Stimulated activated CD4-positive, alpha-beta T cell treated with anti-CD3 and anti-CD28 coated beads, Interleukin-1b, Interleukin-23, amount 100 ng/mL, for 48 hours (primary cell): ENCODE measurements around the gene DDX17.
A peak's percentile ranks its signal among the peaks of the same experiment; 100 is the strongest.

ENCODE experiments used
- DNase-seq: peaks from one replicate; pipeline ENCODE4 v3.0.0-alpha.2; 2020

DDX17 gene

DNA sequence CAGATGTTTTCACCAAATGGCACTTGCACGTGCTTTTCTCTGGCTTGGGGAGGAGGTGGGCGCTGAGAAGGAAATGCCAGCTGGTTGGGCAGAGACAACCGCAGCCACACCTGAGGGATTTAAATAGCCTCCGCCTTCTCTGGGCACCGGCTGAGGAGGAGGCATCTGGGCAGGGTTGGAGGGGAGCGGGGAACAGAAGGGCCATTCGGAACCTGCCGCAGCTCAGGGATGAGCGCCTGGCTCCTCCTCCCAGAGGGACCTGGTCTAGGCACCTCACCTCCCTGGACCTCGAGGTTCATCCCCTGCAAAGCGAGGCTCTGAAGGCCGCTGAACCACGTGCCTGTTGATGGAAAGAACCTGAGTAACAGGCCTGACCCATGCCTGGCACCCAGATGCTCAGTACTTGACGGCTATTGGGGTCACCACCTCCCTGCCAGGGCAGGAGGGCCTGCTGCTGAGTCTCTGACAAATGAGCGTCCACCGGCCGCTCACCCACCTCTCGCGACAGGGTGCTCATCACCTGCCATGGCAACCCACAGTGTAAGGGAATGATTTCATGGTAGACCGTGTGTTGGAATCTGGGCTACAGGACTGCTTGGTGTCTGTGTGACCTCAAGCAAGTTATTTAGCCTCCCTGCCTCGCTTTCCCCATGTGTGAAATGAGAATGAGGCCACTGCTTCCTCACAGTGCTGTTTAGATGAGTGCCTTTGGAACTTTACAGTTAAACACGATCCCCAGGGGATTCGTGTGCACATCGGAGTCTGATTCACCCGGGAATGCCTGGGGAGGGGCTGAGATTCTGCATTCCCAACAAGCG is 40.2 kb downstream of the DDX17 start:
- no peak for DNase-seq

DNA sequence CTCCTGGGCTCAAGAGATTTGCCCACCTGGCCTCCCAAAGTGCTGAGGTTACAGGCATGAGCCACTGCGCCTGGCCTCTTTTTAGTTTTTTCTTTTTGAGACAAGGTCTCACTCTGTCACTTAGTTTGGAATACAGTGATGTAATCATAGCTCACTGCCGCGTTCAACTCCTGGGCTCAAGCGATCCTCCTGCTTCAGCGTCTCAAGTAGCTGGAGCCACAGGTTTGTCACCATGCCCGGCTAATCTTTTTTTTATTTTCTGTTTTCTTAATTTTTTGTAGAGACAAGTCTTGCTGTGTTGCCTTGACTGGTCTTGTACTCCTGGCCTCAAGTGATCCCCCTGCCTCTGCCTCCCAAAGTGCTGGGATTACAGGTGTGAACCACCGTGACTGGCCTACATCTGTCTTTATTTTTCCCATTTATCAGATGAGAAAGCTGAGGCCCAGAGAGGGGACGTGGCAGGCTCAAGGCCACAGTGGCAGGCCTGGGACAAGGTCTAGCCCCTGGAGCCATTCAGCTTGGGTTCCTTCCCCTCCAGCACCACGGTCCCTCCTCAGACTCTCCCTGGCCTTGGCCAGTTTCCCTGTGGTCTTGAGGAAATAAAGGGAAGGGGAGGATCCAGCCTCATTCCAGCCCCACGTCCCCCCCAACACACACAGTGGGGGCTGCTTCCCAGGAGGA is 41.0 kb downstream of the DDX17 start:
- no peak for DNase-seq

DNA sequence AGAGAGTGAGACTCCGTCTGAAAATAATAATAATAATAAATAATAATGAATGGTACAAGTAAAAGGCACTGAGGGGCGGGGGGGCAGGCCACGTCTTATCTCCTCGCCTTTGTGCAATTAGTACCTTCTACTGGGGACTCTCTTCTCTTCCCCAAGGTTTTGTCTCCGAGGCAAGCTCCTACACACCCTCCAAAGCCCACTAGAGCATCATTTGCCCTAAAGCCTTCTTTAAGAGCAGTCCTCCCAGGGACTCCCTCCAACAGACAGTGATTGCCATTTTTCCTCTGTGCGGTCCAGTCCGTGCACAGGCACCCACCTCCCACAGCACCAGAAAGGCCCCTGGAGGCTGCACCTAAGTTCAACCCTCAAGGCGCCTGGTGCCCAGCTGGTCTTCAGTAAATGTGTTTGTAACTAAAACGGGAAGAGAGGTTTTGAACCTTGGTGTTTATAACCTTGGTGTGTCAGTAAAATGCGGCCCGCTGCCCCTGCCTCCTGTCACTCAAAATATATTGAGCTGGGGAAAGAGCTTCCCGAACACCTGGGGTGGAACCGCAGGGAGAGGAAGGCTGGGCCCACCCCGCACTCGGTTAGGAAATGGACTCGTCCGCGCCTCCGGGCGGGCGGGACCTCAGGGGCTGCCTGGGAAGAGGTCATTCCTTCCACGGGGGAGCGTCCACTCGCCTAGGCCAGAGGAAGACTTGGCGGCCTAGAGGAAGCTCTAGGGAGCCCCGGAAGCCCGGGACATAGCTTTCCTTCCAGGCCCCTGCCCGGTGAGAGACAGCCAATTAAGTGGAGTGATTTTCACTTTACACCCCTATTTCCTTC is 42.9 kb downstream of the DDX17 start:
- no peak for DNase-seq

DNA sequence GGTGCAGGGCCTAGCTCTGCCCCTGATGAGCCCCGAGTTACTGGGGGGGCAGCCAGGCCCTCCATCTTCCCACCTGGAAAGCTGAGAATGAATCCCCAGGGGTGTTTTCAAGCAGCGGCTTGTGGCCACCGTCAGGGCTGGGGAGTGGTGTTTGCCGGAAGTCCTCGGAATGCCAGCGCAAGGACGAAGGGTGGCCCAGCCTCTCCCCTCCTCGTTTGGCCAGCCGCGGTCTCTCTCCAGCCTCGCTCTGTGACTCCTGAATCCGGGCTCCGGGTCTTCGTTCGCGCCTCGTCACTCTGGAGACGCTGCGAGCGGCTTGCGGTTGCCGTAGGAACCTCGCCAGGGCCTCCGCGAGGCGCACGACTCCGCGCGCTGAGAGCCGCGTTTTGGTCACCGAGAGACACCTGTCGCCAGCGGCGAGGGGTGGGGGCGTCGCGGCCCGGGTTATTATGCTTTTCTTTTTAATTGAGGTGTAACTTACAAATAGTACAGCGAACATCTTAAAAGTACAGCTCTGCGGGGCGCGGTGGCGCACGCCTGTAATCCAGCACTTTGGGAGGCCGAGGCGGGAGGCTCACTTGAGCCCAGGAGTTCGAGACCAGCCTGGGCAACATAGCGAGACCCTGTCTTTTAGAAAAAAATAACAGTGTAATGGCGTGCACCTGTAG is 44.6 kb downstream of the DDX17 start:
- DNase-seq, result peak; percentile 70

DNA sequence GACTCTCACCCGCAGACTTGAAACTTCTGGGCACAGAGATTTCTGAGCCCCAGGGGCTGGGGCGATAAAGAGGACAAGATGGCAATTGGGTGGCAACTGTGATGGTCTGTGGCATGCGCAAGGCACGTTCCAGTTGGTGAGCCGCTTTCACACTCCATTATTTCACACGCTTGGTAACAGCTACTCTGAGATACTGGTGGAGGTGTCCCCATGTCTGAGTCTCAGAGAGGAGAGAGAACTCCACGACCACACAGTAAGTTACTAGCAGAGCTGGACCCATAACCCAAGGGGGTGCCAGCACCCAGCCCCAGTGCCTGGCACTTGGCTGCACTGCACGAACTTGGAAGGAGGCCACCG is 45.1 kb downstream of the DDX17 start:
- no peak for DNase-seq

DNA sequence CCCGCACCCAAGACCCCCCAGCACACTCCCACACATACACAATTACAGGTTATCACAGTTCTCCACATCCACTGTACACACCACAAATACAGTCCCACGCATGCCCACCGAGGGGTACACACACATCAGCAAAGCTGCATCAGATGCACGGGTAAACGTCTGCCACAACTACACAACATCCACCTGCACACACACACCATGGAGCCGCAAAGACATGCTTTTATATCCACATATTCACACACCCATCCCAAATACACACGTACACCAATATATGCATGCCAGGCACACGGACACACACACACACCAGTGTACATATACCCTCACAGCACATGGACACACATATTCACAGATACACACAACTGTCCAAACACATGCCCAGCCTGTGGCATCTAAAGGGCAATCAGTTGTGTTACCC is 45.7 kb downstream of the DDX17 start:
- DNase-seq, result no peak

DNA sequence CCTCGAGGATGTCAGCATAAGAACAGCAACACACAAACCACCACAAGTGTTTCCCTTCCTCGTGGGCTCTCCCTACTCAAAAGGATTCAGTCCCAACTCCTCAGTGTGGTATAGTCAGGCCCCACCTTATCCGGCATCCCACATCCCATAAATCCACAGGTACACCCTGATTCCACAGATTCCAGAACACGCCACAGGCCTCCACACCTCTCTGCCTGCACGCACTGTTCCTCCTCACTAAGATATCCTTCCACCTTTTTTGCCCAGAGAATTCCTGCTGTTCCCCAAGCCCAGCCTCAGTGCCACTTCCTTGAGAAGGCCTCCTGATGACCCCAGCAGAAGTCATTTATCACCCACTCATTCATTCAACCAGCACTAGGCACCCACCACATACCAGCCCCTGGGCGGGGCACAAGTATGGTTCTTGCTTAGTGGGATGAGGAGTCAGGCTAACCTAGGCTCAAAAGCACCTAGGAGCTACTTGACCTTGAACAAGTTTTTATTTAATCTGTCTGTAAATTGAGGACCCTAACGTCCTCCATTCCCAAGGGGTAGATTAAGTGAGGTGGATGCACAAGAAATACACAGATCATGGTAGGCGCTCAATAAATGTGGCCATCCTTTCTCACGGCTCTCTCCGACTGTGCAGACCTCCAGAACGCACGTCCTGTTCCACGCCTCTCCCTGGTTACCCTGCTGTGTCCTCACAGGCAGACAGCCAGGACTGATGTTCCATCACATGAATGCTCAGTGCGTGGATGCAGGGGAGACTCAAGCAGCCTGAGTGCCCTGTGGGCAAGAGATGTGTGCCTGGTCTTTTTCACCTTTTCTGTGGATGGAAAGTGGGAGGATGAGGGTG is 49.0 kb downstream of the DDX17 start:
- no peak for DNase-seq

DNA sequence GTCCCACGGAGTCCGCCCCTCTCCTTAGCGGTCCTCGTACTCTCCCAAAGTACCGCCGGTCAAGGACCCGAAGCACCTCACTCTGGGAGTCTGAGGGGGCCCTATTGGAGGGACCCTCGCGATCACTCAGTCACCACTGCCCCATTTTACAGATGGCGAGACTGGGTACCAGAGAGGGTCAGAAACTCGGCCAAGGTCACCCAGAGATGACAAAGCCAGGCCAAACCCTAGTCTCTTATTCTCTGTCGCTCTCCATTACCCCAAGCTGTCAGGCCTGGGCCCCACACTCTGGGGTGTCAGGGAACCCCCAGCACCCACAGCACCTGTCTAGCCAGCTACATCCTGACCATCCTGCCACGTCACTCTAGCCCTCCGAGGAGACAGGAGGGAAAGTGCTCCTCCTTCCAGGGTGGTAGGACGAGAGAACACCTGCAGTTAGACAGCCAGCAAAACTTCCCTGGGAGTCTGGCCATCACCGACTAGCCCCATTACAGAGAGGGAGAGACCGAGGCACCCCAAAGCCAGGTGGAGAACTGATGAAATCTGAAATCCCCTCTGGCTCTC is 49.8 kb downstream of the DDX17 start:
- DNase-seq, result no peak

DNA sequence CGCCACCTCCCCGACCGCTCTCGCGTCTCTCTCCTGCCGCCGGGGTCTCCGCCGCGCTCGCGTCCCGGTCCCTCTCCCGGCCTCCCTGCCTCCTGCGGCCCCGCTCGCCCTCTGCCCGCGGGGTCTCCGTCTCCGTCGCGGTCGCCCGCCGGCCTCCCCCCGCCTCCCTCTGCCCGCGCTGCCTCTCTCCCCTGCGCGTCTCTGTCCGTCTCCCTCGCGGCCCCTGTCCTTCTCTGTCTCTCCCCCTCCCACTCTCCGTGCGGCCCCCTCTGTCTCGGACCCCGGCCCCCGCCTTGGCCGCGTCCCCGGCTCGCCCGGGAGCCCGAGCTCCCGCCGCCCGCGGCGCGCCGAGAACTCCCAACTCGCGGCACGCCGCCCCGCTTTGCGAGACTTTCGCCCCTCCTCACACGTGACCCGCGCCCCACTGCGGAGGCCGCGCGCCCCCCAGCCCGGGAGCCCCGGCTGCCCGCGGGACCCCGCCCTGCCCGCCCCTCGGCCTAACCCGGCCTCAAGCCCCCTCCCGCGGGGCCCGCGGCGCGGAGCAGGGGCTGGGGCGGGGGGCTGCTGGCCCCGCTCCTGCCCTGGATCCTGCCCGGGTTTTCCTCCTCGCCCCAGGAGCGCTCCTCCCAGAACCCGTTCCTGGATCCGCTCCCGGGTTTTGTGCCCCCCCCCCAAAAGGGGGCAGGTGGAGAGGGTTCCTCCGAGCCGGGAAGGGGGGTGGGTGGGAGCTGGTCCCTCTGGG is 50.4 kb downstream of the DDX17 start:
- DNase-seq, result peak; percentile 9

DNA sequence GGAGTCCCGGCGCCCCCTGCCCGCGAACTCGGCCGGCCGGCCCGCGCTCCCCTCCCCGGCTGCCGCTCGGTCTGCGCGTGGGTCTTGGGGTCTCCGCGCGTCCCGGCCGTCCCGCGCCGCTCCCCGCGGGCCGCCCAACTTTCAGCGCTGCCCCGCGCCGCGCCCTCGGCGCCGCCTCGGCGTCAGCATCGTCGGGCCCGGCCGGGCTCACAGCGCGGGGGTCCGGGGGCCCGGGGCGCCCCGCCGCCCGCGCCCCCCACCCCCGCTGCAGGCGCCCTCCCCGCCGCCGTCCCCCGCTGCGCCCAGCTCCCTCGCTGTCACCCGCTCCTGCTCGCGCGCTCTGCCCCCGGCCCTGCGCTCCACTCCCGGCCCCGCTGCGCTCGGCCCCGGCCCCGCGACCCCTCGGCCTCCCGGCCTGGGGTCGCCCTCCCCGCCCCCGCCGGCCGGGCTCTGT is 51.0 kb downstream of the DDX17 start, which contains the start of gene KCNJ4:
Gene KCNJ4, minus strand, starts transcription at position 124 of the 454 bp plus-strand sequence. CDS start 27,067 bp downstream, outside the sequence.
- no peak for DNase-seq

DNA sequence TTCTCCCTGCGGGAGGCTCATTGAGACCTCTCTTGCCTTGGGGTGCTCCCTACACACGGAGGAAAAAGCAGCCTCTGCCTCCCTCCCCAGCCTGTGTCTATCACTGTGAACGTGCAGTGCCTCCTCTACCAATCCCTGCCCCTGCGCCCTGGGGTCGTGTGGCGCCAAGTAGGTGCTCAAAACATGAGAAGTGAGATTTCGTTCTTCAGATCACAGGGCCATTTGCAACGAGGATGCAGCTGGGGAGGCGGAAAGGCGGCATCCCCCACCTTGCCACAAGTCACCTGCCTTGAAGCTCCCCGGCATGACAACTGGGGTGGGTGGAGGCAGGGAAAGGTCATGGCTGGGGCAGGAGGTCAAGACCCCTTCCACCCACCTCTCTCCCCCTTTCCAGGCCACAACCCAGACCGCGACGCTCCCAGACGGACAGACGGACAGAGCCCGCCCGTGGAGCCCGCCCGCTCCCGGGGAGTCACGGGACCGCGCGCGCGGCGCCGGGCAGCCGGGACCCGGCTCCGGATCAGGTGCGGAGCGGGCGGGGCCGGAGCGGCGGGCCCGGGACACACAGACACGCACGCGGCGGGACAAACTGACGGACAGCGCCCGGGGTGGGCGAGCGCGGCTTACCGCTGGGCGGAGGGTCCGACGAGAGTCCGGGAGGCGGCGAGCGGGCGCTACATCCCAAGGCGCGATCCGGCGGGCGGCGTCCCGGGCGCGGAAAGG is 51.6 kb downstream of the DDX17 start:
- DNase-seq, result no peak

DNA sequence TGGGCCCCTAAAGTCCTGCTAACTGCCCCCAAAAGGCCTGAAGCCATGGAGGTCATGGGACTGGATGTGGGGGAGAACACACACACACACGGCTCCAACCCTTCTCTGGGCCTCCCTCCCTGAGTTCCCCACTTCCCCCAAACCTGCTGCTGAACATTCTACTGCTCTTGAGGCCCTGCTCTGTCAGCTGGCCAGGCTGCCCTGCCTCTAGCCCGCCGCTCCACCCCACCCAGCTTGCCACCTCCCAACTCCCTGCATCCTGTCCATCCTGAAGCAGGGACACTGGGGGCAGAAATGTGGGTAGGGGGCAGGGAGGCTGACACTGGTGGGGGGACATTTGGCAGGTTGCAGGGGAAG is 52.1 kb downstream of the DDX17 start:
- DNase-seq, result no peak

DNA sequence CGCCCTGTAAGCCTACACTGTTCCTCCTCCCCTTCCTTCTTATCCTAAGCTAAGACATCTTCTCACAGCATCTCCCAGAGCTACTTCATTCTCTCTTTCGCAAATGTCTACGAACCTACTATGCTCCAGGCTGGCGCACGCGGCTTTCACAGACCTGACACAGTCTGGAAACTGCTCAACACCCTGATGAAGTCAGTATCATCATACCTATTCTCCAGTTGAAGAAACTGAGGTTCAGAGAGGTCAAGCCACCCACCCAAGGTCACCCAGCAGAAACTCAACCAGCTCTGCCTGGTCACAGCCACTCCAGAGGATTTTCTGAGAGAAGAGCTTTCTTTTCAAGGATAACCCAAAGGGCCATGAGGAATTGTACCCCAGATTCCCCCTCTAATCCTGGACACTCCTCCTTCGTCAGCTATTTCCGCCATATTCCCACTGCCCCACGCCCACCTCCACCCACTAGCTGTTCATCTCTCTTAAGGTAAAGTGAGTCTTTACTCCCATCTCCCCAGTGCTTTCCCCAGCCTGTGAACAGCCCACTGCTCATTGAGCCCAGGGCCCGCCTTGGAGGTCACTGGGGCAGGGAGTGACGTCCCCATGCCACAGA is 52.9 kb downstream of the DDX17 start:
- DNase-seq, result no peak

DNA sequence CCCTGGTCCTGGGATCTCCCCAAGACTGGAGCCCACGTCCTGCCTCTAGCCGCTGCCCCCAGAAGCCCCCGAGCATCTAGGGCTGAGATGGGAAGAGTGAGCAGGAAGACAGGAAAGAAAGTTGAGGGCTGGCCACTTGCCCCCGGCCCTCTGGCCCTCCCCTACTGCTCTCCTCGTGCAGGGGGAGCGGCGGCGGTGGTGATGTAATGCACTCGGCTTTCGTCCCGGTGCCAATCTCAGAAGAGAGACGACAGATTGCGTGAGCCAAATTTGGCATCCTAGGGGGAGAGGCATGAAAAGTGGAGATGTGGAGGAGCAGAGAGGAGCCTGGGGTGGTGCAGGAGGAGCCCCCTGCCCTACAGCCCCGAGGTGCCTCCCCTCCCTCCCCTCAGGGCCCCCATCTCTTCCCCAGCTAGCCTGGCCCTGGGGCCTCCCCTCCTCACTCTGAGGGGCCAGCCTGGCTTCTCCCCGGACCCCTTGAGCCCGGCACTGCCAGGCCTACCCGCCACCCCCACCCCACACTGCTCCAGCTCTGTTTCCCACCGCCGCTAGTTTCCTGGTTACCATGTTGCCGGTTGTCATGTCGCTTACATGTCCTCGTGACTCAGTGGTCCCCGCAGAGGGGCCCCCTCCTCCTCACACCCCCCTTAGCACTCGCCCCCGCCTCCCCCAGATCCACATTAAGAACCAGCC is 53.6 kb downstream of the DDX17 start:
- no peak for DNase-seq

DNA sequence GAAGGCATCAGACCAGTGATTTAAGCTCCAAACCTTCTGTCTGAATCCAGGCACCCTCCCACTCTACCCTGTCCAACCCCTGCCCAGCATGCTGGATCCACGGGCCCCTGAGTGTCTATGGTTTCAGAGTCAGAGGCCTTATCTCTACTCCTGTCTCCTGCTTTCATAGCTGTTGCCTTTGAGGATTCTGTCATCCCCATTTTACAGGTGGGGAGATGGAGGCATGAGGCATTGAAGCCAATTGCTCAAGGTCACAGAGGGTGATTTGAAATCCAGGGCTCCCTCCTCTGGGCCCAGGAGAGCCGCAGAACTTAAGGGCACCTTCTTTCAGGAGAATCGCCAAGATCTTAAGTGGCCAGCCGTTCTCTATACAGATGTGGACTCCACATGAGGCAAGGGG is 54.2 kb downstream of the DDX17 start:
- no peak for DNase-seq

DNA sequence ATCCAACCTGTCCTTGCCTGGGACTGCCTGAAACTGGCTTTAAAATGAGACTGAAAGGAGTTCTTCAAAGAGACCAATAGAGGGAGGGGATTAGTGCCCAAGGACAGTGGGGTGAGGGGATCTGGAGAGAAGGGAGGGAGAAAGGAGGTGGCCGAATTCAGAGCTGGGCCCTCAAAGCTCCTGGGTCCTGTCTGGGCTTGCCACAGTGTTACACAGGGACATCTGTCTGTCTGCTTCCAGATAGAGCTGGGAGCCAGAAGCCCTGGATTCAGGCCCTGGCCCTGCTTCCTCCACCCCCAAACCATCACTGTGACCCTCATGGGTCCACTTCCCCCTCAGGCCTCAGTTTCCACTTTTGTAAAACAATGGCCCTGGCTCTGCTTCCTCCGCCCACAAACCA is 54.7 kb downstream of the DDX17 start:
- no peak for DNase-seq

DNA sequence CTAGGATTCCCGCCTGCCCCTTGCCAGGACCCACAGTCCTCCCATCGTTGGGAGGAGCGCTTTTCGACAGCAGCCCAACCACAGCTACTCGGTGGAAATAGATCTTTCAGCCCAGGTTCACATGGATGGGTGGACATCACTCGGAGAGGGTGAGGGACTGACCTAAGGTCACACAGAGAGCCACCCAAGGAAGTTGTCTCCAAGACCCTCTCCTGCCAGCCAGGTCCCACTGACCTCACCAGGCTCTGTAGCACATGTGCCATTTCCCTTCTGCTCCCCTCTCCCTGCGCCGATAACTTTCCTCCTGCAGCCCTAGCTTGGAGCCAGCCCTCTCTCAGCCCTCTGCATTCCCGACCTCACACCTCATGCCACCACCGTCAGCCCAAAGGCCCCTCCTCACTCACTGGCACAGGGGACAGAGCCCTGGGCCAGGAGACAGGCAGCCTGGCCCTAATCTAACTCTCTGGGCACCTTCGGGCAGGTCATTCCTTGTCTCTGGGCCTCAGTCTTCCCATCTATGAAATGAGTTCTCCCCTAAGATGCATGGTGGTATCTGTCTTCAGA is 55.8 kb downstream of the DDX17 start:
- no peak for DNase-seq

DNA sequence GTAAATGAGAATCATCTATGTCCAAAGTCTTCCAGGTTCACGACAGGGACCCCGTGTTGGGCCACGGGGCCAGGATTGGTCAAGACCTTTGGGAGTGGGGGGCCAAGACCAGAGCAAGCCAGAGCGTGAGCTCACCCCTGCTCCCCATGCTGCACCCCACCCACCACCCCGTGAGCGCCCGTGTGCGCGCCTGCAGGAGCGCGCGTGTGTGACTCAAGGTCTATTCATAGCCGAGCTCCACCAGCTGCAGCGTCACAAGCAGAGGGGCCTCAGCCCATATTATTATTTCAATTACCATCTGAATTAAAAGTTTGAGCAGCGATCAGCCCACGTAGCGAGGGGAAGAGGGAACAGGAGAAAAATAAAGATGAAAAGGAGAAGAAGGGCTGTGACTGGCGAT is 56.3 kb downstream of the DDX17 start:
- no peak for DNase-seq
